Endodermal cell (in vitro differentiated cells): ENCODE measurements around the gene ZMAT2. TPM values are rescaled to one million over a fixed set of nuclear protein-coding genes. Genes with fewer than 3 reads are reported as not detected.
A peak's percentile ranks its signal among the peaks of the same experiment; 100 is the strongest.

Experiments used
- DNase-seq: peaks from one replicate; pipeline ENCODE4 v3.0.0-alpha.2; 2017
- H3K27ac ChIP-seq: 2 replicates; pipeline ENCODE4 v1.5.1; 2013; ENCODE audit warnings: mild to moderate bottlenecking, low read depth, low read length, moderate library complexity
- H3K27me3 ChIP-seq: 2 replicates; pipeline ENCODE4 v1.6.1; 2013; ENCODE audit warnings: mild to moderate bottlenecking, low read length, moderate library complexity; ENCODE audit not compliant: insufficient read depth, control insufficient read depth, poor library complexity, severe bottlenecking
- H3K36me3 ChIP-seq: 2 replicates; pipeline ENCODE4 v1.7.0; 2013; ENCODE audit warnings: mild to moderate bottlenecking, low read length, moderate library complexity; ENCODE audit not compliant: control insufficient read depth, insufficient read depth
- H3K4me1 ChIP-seq: one replicate; pipeline ENCODE4 v1.7.0; 2013; ENCODE audit warnings: low read length; ENCODE audit not compliant: control insufficient read depth, insufficient read depth
- H3K4me3 ChIP-seq: 2 replicates; pipeline ENCODE4 v1.5.1; 2013; ENCODE audit warnings: mild to moderate bottlenecking, low read length, moderate library complexity
- H3K9ac ChIP-seq: 2 replicates; pipeline ENCODE4 v1.6.1; 2013; ENCODE audit warnings: mild to moderate bottlenecking, low read length, moderate library complexity; ENCODE audit not compliant: poor library complexity, severe bottlenecking; ENCODE audit errors: extremely low read depth
- H3K9me3 ChIP-seq: 2 replicates; pipeline ENCODE4 v1.6.1; 2013; ENCODE audit warnings: mild to moderate bottlenecking, low read length, moderate library complexity; ENCODE audit not compliant: control insufficient read depth
- H3K27ac Mint-ChIP-seq: 2 replicates; pipeline ENCODE4 v1.8.0; 2020; ENCODE audit warnings: mixed read lengths
- H3K27me3 Mint-ChIP-seq: 2 replicates; pipeline ENCODE4 v1.8.0; 2021; ENCODE audit warnings: mild to moderate bottlenecking, mixed read lengths; ENCODE audit not compliant: insufficient read depth
- H3K36me3 Mint-ChIP-seq: 2 replicates; pipeline ENCODE4 v1.8.0; 2020; ENCODE audit warnings: low read depth, mixed read lengths
- H3K4me1 Mint-ChIP-seq: 2 replicates; pipeline ENCODE4 v1.8.0; 2020; ENCODE audit warnings: mixed read lengths
- H3K4me3 Mint-ChIP-seq: 2 replicates; pipeline ENCODE4 v1.8.0; 2020; ENCODE audit warnings: mild to moderate bottlenecking, moderate library complexity, mixed read lengths
- H3K9me3 Mint-ChIP-seq: 2 replicates; pipeline ENCODE4 v1.8.0; 2020; ENCODE audit warnings: mild to moderate bottlenecking, mixed read lengths
- WGBS, 2 experiments: methylation state at CpG; one replicate each; pipeline versions ENCODE4 v1.1.5 to v1.1.7; 2013; ENCODE audit warnings: missing lambda C conversion rate in 2 of 2, mixed read lengths in 1 of 2; ENCODE audit not compliant: insufficient coverage in 1 of 2, insufficient read length in 1 of 2; 5-methylcytosine and 5-hydroxymethylcytosine counted together
- total RNA-seq, 2 donors: library from RNA; stranded (reverse); fragmentation: NEBNext Ultra II Directional in 1 of 2; extraction: Animal tissue kit (Norgen Biotek cat#: 25700) in 1 of 2; gene quantifications; 2 replicates in 1 of 2; 3 replicates in 1 of 2; pipeline ENCODE4 v1.2.1, GENCODE V29; 2021
- TF ChIP-seq, protein P1 (sequence below): fragments of 200-600 bp; sonication (generic); conservative IDR thresholded peaks from 2 replicates; pipeline ENCODE4 v1.5.0; 2021; ENCODE audit warnings: antibody characterized with exemption, mild to moderate bottlenecking

ZMAT2 gene
- total RNA-seq, 2 donors from 2014 or later = 62.6 to 73.1 TPM

DNA sequence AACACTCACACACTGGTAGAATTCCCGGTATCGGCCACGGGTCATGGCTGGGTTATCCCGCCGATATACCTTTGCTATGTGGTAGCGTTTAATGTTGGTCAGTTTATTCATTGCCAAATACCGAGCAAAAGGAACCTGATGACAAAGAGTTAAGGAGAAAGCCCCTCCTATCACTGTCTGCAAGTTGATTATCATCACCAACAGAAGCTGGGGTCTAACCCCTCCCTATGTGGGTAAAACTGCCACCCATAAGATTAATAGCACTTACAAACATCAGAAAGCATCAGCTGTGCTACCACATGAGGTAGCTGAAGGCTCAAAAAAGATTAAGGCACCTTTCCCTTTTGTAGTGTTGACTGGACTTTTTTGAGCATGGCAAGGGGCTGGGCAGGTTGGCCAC, 21.3 kb upstream of the ZMAT2 start:
- TF ChIP-seq, protein P1, sequence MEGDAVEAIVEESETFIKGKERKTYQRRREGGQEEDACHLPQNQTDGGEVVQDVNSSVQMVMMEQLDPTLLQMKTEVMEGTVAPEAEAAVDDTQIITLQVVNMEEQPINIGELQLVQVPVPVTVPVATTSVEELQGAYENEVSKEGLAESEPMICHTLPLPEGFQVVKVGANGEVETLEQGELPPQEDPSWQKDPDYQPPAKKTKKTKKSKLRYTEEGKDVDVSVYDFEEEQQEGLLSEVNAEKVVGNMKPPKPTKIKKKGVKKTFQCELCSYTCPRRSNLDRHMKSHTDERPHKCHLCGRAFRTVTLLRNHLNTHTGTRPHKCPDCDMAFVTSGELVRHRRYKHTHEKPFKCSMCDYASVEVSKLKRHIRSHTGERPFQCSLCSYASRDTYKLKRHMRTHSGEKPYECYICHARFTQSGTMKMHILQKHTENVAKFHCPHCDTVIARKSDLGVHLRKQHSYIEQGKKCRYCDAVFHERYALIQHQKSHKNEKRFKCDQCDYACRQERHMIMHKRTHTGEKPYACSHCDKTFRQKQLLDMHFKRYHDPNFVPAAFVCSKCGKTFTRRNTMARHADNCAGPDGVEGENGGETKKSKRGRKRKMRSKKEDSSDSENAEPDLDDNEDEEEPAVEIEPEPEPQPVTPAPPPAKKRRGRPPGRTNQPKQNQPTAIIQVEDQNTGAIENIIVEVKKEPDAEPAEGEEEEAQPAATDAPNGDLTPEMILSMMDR = no peak
- H3K27me3 Mint-ChIP-seq = no peaks in the 10 kb centered on the region
- H3K4me3 Mint-ChIP-seq = no peak overlapping the region
- no peaks in the 10 kb centered on the region for H3K27me3 ChIP-seq
- H3K27ac ChIP-seq = no peak overlapping the region
- no peaks in the 10 kb centered on the region for H3K9me3 Mint-ChIP-seq
- no peaks in the 10 kb centered on the region for H3K4me1 ChIP-seq
- H3K4me1 Mint-ChIP-seq = no peaks in the 10 kb centered on the region
- H3K27ac Mint-ChIP-seq = no peak overlapping the region
- H3K36me3 Mint-ChIP-seq = peaks cover 73% of the 10 kb centered on the region
- 97 to 100% methylated on average over 1 to 7 of the region's 7 CpGs for WGBS, 2 experiments
- DNase-seq = no peak
- H3K4me3 ChIP-seq = no peak overlapping the region
- peaks cover 83% of the 10 kb centered on the region for H3K36me3 ChIP-seq
- H3K9me3 ChIP-seq = no peaks in the 10 kb centered on the region
- H3K9ac ChIP-seq = no peak overlapping the region

- TF ChIP-seq, protein P1 = no peak
- Histone ChIP-seq H3K36me3 (peaks cover 51% of the 10 kb centered on the region), H3K27ac (no peak overlapping the region), H3K4me3 (peak overlapping the region; percentile 93), H3K9me3 (no peaks in the 10 kb centered on the region), H3K4me1 (peaks cover 5% of the 10 kb centered on the region), H3K9ac (peak overlapping the region; percentile 71), H3K27me3 (no peaks in the 10 kb centered on the region)
- Mint-ChIP-seq H3K9me3 (no peaks in the 10 kb centered on the region), H3K36me3 (peaks cover 39% of the 10 kb centered on the region), H3K4me1 (peaks cover 13% of the 10 kb centered on the region), H3K27me3 (no peaks in the 10 kb centered on the region), H3K27ac (peak overlapping the region; percentile 92), H3K4me3 (peak overlapping the region; percentile 94)
- WGBS, 2 experiments = 63 to 71% methylated on average over 6 to 8 of the region's 8 CpGs
- peak; percentile 40 for DNase-seq
These were observed 9.8 kb upstream of the ZMAT2 start for GRCh38 chr5:140690376-140690932.

GRCh38 chr5:140690941-140691924, 9.0 kb upstream of the ZMAT2 start, which contains the start of the genes HARS1 and HARS2:
Gene HARS1 (minus strand): TSS chr5:140691370. CDS start chr5:140691304, 66 bp downstream.
Gene HARS2 (plus strand): TSS chr5:140691455. CDS start chr5:140691649, 194 bp downstream.
- peaks cover 58% of the 10 kb centered on the region for H3K36me3 ChIP-seq
- peaks cover 20% of the 10 kb centered on the region for H3K4me1 Mint-ChIP-seq
- WGBS, 2 experiments = 1% methylated on average over 36 to 61 of the region's 61 CpGs
- peak within 1 kb of the TSS; percentile 71 for H3K9ac ChIP-seq
- H3K4me1 ChIP-seq = peaks cover 13% of the 10 kb centered on the region
- peak within 1 kb of the TSS; percentile 83 for H3K27ac ChIP-seq
- no peaks in the 10 kb centered on the region for H3K9me3 Mint-ChIP-seq
- DNase-seq = peak; percentile 97
- H3K4me3 Mint-ChIP-seq = peak within 1 kb of the TSS; percentile 94
- H3K4me3 ChIP-seq = peak within 1 kb of the TSS; percentile 93
- no peaks in the 10 kb centered on the region for H3K27me3 Mint-ChIP-seq
- H3K9me3 ChIP-seq = no peaks in the 10 kb centered on the region
- peak within 1 kb of the TSS; percentile 92 for H3K27ac Mint-ChIP-seq
- H3K27me3 ChIP-seq = no peaks in the 10 kb centered on the region
- TF ChIP-seq, protein P1 = no peak
- H3K36me3 Mint-ChIP-seq = peaks cover 47% of the 10 kb centered on the region
